Measurements from ENCODE around the gene ALOX15.
"Not testable (repeated sequence)": the region's sequence is repeated elsewhere in the genome, so short reads cannot be mapped to it uniquely, and the experiment has no call there.

The ALOX15 gene

DNA sequence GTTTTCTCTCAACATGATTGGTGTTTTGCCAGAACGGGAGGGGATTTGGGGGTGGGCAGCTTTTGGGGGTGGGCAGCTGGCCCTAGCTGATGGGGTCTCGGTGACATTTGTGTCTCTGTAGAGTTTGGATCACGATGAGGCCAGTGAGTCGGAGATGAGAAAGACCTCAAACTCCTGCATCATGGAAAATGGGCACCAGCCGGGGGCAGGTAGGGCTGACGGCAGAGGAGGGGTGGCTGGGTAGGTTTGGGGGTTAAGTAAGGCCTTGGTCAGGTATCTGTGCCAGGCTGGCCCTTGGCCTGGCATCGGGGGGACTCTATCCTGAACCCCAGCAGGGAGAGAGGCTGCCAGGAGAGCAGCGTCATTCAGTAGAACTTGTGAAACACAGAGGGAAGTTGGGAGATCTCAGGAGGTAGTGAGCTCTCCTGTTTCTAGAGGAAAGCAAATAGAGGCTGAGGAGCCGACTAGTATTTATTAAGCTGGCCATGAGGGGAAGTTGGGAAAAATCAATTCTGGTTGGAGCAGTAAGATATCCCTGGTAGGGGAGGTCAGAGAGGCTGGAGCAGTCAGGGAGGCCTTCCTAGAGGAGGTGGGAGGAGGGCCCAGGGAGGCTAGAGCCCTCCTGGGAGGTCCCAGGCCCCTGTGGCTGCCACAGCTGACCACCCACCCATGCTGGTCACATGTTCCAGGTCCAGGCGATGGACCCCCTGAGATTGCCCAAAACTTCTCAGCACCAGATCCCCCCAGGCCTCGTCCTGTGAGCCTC lies 49.1 kb downstream of the ALOX15 start:
- H2AFZ ChIP-seq (ENCODE audit: low read depth, low read length), result no peak overlapping the region
- no peaks in the 10 kb centered on the region for H3K36me3 ChIP-seq (ENCODE audit: insufficient read depth, low read length)
- H3K27me3 ChIP-seq (ENCODE audit: insufficient read depth, low read length, poor library complexity), result peaks cover 2% of the 10 kb centered on the region
- no peak for TF ChIP-seq EZH2 (IDR thresholded peaks at IDR 0.05; ENCODE audit: borderline replicate concordance, low read depth, low read length, severe bottlenecking)
- TF ChIP-seq, protein P1, sequence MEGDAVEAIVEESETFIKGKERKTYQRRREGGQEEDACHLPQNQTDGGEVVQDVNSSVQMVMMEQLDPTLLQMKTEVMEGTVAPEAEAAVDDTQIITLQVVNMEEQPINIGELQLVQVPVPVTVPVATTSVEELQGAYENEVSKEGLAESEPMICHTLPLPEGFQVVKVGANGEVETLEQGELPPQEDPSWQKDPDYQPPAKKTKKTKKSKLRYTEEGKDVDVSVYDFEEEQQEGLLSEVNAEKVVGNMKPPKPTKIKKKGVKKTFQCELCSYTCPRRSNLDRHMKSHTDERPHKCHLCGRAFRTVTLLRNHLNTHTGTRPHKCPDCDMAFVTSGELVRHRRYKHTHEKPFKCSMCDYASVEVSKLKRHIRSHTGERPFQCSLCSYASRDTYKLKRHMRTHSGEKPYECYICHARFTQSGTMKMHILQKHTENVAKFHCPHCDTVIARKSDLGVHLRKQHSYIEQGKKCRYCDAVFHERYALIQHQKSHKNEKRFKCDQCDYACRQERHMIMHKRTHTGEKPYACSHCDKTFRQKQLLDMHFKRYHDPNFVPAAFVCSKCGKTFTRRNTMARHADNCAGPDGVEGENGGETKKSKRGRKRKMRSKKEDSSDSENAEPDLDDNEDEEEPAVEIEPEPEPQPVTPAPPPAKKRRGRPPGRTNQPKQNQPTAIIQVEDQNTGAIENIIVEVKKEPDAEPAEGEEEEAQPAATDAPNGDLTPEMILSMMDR (IDR thresholded peaks at IDR 0.05; ENCODE audit: borderline replicate concordance, extremely low read depth, low read length, poor library complexity, severe bottlenecking), result no peak
- H3K9me3 ChIP-seq (ENCODE audit: insufficient read depth, low read length, severe bottlenecking), result no peaks in the 10 kb centered on the region
- ATAC-seq (ENCODE audit: insufficient read depth, low read depth) (no peak), DNase-seq (no peak)
- no peak overlapping the region for H3K4me2 ChIP-seq (ENCODE audit: insufficient read depth, low read length)
- no peaks in the 10 kb centered on the region; the same call in 1 of the 2 replicates for H4K20me1 ChIP-seq (ENCODE audit: insufficient read depth, low read length)
- no peaks in the 10 kb centered on the region for H3K79me2 ChIP-seq (ENCODE audit: insufficient read depth, low read length)
- no peaks in the 10 kb centered on the region for H3K4me1 ChIP-seq (ENCODE audit: insufficient read depth, low read length)
- no peak overlapping the region for H3K9ac ChIP-seq (ENCODE audit: low read depth, low read length)
- no peak overlapping the region for H3K4me3 ChIP-seq (ENCODE audit: low read depth in 1 of 2, low read length in 2 of 2)
- H3K27ac ChIP-seq (ENCODE audit: low read length), result no peak overlapping the region

DNA sequence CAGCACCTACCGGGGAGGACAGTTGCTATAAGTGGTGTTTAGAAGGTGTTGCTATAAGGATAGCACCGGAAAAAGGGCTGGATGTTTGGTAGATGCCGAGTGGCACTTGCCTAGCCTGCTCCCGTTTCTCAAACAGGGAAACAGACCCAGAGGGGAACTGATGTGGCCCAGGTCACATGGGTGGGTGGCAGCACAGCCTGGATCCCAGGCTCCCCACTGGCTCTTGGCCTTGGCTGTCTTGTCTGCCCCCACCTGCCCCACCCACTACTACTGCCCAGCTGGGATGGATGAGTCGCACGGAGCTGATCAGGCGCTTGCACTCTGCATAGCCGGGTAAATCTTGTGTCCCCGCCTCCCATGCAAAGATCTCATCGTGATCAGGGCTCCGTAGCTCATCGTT lies 49.9 kb downstream of the ALOX15 start:
- Histone ChIP-seq H3K79me2 (ENCODE audit: insufficient read depth, low read length) (no peaks in the 10 kb centered on the region), H3K9ac (ENCODE audit: low read depth, low read length) (no peak overlapping the region), H3K36me3 (ENCODE audit: insufficient read depth, low read length) (no peaks in the 10 kb centered on the region), H3K4me3 (ENCODE audit: low read depth in 1 of 2, low read length in 2 of 2) (no peak overlapping the region), H3K27me3 (ENCODE audit: insufficient read depth, low read length, poor library complexity) (peaks cover 6% of the 10 kb centered on the region), H4K20me1 (ENCODE audit: insufficient read depth, low read length) (no peaks in the 10 kb centered on the region; the same call in 1 of the 2 replicates), H3K4me1 (ENCODE audit: insufficient read depth, low read length) (no peaks in the 10 kb centered on the region), H3K4me2 (ENCODE audit: insufficient read depth, low read length) (no peak overlapping the region), H3K9me3 (ENCODE audit: insufficient read depth, low read length, severe bottlenecking) (no peaks in the 10 kb centered on the region), H2AFZ (ENCODE audit: low read depth, low read length) (no peak overlapping the region), H3K27ac (ENCODE audit: low read length) (no peak overlapping the region)
- no peak for ATAC-seq (ENCODE audit: insufficient read depth, low read depth)
- DNase-seq, result no peak
- TF ChIP-seq EZH2 (IDR thresholded peaks at IDR 0.05; ENCODE audit: borderline replicate concordance, low read depth, low read length, severe bottlenecking), result no peak
- TF ChIP-seq, protein P1 (IDR thresholded peaks at IDR 0.05; ENCODE audit: borderline replicate concordance, extremely low read depth, low read length, poor library complexity, severe bottlenecking), result no peak

DNA sequence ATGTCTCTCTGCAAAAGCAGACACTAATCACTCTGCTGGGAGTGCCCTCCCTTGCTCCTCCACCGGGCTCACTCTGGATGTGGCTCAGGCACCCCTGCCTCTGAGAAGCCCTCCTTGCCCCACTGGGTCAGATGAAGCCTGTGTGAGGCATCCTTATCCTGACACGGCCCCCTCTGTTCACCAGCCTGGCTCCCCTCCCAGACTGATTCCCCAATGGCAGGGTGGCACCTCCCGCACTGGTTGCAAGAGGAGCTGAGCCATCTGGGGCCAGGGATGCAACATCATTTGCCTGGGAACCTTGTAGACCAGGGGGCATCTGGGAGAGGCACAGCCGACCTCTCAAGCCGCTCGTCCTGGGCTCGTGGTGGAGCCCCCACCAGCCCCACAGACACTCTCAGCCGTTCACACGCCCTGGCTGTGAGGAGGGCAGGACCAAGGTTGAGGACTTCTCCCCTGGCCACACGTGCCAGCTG lies 50.5 kb downstream of the ALOX15 start:
- Histone ChIP-seq H3K36me3 (ENCODE audit: insufficient read depth, low read length) (no peaks in the 10 kb centered on the region), H3K4me1 (ENCODE audit: insufficient read depth, low read length) (no peaks in the 10 kb centered on the region), H2AFZ (ENCODE audit: low read depth, low read length) (no peak overlapping the region), H3K27ac (ENCODE audit: low read length) (no peak overlapping the region), H3K4me2 (ENCODE audit: insufficient read depth, low read length) (no peak overlapping the region), H3K27me3 (ENCODE audit: insufficient read depth, low read length, poor library complexity) (peaks cover 6% of the 10 kb centered on the region), H3K9me3 (ENCODE audit: insufficient read depth, low read length, severe bottlenecking) (no peaks in the 10 kb centered on the region), H3K79me2 (ENCODE audit: insufficient read depth, low read length) (no peaks in the 10 kb centered on the region), H3K9ac (ENCODE audit: low read depth, low read length) (no peak overlapping the region), H3K4me3 (ENCODE audit: low read depth in 1 of 2, low read length in 2 of 2) (no peak overlapping the region), H4K20me1 (ENCODE audit: insufficient read depth, low read length) (no peaks in the 10 kb centered on the region; the same call in 1 of the 2 replicates)
- TF ChIP-seq EZH2 (IDR thresholded peaks at IDR 0.05; ENCODE audit: borderline replicate concordance, low read depth, low read length, severe bottlenecking), result no peak
- TF ChIP-seq, protein P1 (IDR thresholded peaks at IDR 0.05; ENCODE audit: borderline replicate concordance, extremely low read depth, low read length, poor library complexity, severe bottlenecking), result no peak
- ATAC-seq (ENCODE audit: insufficient read depth, low read depth) (no peak), DNase-seq (no peak)

DNA sequence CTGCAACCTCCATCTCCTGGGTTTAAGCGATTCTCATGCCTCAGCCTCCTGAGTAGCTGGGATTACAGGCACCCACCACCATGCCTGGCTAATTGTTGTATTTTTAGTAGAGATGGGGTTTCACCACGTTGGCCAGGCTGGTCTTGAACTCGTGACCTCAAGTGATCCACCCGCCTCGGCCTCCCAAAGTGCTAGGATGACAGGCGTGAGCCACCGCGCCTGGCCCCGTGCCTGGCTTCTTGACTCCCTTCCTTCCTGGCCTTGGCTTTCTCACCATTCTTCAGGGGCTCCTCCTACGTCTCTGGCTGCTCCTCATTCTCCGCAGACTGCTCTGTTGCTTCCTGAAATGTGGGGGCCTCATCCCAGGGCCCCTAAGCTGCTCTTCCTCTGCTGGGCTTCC lies 51.4 kb downstream of the ALOX15 start:
- not testable (repeated sequence) for H3K4me1 ChIP-seq (ENCODE audit: insufficient read depth, low read length); H3K4me3 ChIP-seq (ENCODE audit: low read depth in 1 of 2, low read length in 2 of 2); H3K4me2 ChIP-seq (ENCODE audit: insufficient read depth, low read length); H4K20me1 ChIP-seq (ENCODE audit: insufficient read depth, low read length); ATAC-seq (ENCODE audit: insufficient read depth, low read depth); H3K27ac ChIP-seq (ENCODE audit: low read length); H3K79me2 ChIP-seq (ENCODE audit: insufficient read depth, low read length); H3K27me3 ChIP-seq (ENCODE audit: insufficient read depth, low read length, poor library complexity); H3K9ac ChIP-seq (ENCODE audit: low read depth, low read length); H3K36me3 ChIP-seq (ENCODE audit: insufficient read depth, low read length); DNase-seq; H2AFZ ChIP-seq (ENCODE audit: low read depth, low read length); H3K9me3 ChIP-seq (ENCODE audit: insufficient read depth, low read length, severe bottlenecking)
